Lower lobe of right lung (tissue), 2 donors: ENCODE data around the gene INPP5B. TPM values are rescaled to one million over a fixed set of nuclear protein-coding genes. Genes with fewer than 3 reads are reported as not detected.

Experiments used
- ATAC-seq, 2 donors: fragments of 200-7000 bp; cut with Tn5 transposase; one replicate each; pipeline ENCODE4 v1.9.1; 2020 to 2022; ENCODE audit warnings: mild to moderate bottlenecking in 2 of 2, moderate library complexity in 2 of 2
- DNase-seq: peaks from one replicate; pipeline ENCODE4 v3.0.0-alpha.2; 2020
- H3K27ac ChIP-seq: fragments of 200-600 bp; one replicate; pipeline ENCODE4 v1.8.0; 2022
- H3K27me3 ChIP-seq: fragments of 200-600 bp; one replicate; pipeline ENCODE4 v1.8.0; 2022; ENCODE audit warnings: low read depth
- H3K36me3 ChIP-seq: fragments of 200-600 bp; one replicate; pipeline ENCODE4 v1.8.0; 2022; ENCODE audit warnings: mild to moderate bottlenecking
- H3K4me1 ChIP-seq: fragments of 200-600 bp; one replicate; pipeline ENCODE4 v1.8.0; 2022
- H3K4me3 ChIP-seq: fragments of 200-600 bp; one replicate; pipeline ENCODE4 v1.8.0; 2022; ENCODE audit warnings: mild to moderate bottlenecking
- H3K9me3 ChIP-seq: fragments of 200-600 bp; one replicate; pipeline ENCODE4 v1.8.0; 2022
- intact Hi-C: fragments of 100-400 bp; cut with DNase I; formaldehyde crosslinking; loops from one replicate; pipeline ENCODE4 v1.11.0; 2022
- total RNA-seq: library from RNA; stranded (reverse); fragmentation: NEBNext Ultra II Directional; extraction: Animal tissue kit (Norgen Biotek cat#: 25700); gene quantifications from one replicate; pipeline ENCODE4 v1.2.1, GENCODE V29; 2021
- TF ChIP-seq, protein P1 (sequence below): fragments of 200-600 bp; IDR thresholded peaks from one replicate; pipeline ENCODE4 v1.8.0; 2022; ENCODE audit warnings: antibody characterized with exemption, mild to moderate bottlenecking
- donor health status: DM: no; HTN: yes; CAD: no; lungs with severe emphysema.

The INPP5B gene
- total RNA-seq, 1 donor from 2014 or later = 42.5 TPM

DNA sequence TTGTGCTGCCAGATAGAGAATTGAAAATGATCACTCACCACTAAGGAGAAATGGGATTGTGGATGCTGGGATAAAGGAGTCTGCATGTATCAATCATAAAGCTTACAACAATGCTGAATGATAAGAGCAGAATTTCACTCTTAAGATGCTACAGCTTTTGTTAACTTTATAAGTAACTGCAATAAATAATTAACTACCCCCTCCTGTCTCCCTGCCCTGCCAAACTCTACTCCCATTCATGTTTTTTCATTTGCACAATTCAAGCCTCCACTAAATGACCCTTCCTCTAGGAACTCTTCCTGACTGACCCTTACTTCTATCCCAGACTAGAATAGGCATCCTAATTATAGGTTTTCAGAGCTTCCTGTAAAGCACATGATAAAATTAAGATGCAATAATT lies 102.3 kb downstream of the INPP5B start:
- TF ChIP-seq, protein P1, sequence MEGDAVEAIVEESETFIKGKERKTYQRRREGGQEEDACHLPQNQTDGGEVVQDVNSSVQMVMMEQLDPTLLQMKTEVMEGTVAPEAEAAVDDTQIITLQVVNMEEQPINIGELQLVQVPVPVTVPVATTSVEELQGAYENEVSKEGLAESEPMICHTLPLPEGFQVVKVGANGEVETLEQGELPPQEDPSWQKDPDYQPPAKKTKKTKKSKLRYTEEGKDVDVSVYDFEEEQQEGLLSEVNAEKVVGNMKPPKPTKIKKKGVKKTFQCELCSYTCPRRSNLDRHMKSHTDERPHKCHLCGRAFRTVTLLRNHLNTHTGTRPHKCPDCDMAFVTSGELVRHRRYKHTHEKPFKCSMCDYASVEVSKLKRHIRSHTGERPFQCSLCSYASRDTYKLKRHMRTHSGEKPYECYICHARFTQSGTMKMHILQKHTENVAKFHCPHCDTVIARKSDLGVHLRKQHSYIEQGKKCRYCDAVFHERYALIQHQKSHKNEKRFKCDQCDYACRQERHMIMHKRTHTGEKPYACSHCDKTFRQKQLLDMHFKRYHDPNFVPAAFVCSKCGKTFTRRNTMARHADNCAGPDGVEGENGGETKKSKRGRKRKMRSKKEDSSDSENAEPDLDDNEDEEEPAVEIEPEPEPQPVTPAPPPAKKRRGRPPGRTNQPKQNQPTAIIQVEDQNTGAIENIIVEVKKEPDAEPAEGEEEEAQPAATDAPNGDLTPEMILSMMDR = no peak
- Histone ChIP-seq H3K27me3 (no peaks in the 10 kb centered on the region), H3K4me3 (no peak overlapping the region), H3K4me1 (peaks cover 46% of the 10 kb centered on the region), H3K36me3 (peaks cover 24% of the 10 kb centered on the region), H3K27ac (no peak overlapping the region), H3K9me3 (no peaks in the 10 kb centered on the region)
- DNase-seq (no peak), ATAC-seq (no peak)
- intact Hi-C loops = no loop called here

DNA sequence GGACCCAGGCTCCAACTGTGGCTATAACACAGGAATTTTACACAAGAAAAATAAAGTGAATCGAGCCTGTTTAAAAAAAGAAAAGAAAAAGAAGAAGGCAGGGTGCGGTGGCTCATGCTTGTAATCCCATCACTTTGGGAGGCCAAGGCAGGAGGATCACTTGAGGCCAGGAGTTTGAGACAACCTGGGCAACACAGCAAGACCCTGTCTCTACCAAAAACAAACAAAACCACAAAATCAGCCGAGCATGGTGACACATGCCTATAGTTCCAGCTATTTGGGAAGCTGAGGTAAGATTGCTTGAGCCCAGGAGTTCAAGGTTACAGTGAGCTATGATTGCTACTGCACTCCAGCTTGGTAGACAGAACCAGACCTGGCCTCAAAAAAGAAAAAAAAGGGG lies 105.2 kb downstream of the INPP5B start:
- peaks cover 43% of the 10 kb centered on the region for H3K36me3 ChIP-seq
- intact Hi-C loops = no loop called here
- TF ChIP-seq, protein P1 = no peak

DNA sequence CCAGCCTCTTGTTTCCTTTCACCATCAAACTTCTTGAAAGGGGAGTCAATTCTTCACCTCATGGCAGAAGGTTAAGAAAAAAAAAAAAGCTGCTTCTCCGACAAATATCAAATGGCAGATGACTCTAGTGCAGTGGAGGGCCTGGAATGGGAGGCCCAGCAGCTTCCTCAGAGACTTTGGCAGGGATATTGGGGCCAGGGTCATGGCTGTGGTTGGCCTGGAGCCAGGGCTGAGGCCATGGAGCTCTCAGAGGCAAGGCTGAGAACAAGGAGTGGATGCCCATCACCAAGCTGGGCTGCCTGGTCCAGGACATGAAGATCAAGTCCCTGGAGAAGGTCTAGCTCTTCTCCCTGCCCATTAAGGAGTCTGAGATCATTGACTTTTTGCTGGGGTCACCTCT lies 106.1 kb downstream of the INPP5B start:
- Histone ChIP-seq H3K4me3 (no peak overlapping the region), H3K4me1 (peaks cover 20% of the 10 kb centered on the region), H3K27ac (no peak overlapping the region), H3K9me3 (no peaks in the 10 kb centered on the region), H3K36me3 (peaks cover 52% of the 10 kb centered on the region), H3K27me3 (no peaks in the 10 kb centered on the region)
- ATAC-seq = no peak
- DNase-seq = no peak
- TF ChIP-seq, protein P1 = no peak
- intact Hi-C loops = no loop called here

More for the DNA sequence above, 105.2 kb downstream of the INPP5B start:
- DNase-seq (no peak), ATAC-seq (no peak)
- Histone ChIP-seq H3K9me3 (no peaks in the 10 kb centered on the region), H3K4me3 (no peak overlapping the region), H3K27ac (no peak overlapping the region), H3K27me3 (no peaks in the 10 kb centered on the region), H3K4me1 (peaks cover 26% of the 10 kb centered on the region)

DNA sequence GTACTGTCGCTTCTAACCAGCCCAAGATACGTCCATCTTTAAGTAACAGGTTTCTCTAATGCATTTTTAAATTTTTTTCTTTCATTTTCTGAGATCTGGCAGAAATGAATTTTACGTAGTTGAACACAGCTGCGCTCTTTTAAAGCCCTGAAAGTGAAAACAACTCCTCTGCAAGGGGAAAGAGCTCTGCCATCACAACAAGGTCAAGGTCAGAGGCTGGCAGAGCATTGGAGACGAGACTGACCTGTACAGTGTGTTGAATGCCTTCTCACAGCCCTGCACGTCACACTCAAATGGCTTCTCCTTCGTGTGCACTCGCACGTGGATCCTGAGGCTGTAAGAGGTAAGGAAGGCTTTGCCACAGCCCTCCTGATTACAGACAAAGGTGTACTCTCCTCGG lies 107.2 kb downstream of the INPP5B start:
- intact Hi-C loops = no loop called here
- Histone ChIP-seq H3K27me3 (no peaks in the 10 kb centered on the region), H3K36me3 (peaks cover 62% of the 10 kb centered on the region), H3K27ac (no peak overlapping the region), H3K9me3 (no peaks in the 10 kb centered on the region), H3K4me1 (peaks cover 15% of the 10 kb centered on the region), H3K4me3 (no peak overlapping the region)
- DNase-seq (no peak), ATAC-seq (no peak)
- TF ChIP-seq, protein P1 = no peak

DNA sequence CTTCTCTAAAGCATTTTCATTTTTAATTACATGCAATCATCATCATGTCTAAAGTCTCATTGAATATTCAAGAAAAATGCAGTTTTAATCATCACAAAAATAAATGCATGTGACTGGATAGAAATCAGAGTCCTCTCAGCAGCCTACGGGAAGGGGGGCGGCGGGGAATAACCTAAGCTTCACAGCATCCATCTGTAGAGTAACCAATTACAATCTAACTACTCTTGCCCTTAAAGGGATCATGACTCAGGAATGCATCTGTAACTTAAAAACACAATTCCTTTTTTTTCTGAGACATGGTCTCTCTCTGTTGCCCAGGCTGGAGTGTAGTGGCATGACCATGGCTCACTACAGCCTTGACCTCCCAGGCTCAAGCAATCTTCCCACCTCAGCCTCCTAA lies 110.1 kb downstream of the INPP5B start:
- no peak for DNase-seq
- Histone ChIP-seq H3K9me3 (no peaks in the 10 kb centered on the region), H3K4me1 (no peaks in the 10 kb centered on the region), H3K36me3 (peaks cover 91% of the 10 kb centered on the region), H3K27ac (no peak overlapping the region), H3K4me3 (no peak overlapping the region), H3K27me3 (no peaks in the 10 kb centered on the region)
- TF ChIP-seq, protein P1 = no peak
- intact Hi-C loops = no loop called here
- ATAC-seq = no peak

DNA sequence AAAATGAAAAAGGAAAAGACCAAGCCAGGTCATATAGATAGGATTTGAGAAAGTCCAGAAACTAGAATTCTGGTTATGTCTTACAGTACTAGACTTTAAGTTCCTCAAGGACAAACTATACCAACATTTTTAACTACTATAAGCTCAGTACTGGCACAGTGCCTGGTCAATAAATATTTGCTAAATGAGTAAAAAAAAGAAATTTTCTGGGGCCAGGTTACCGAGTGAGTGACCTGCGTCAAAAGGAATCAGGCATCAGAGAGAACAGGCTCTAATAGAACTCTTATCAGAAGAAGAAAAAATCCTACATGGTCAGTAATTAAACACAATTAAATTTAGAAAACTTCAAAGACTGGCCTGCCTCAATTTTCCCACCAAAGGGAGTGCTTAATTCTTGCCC lies 115.0 kb downstream of the INPP5B start:
- TF ChIP-seq, protein P1 = no peak
- Histone ChIP-seq H3K4me1 (no peaks in the 10 kb centered on the region), H3K9me3 (no peaks in the 10 kb centered on the region), H3K4me3 (no peak overlapping the region), H3K36me3 (peaks cover 93% of the 10 kb centered on the region), H3K27ac (no peak overlapping the region), H3K27me3 (no peaks in the 10 kb centered on the region)
- DNase-seq (no peak), ATAC-seq (no peak)
- intact Hi-C loops = no loop called here
